ENCODE results near the gene PRDM16. TPM values are rescaled to one million over a fixed set of nuclear protein-coding genes. Genes with fewer than 3 reads are reported as not detected.

The PRDM16 gene
- polyA plus RNA-seq, 2 of the 4 experiments (the other 2 are of a cell fraction): 0.03 to 0.35 TPM

DNA sequence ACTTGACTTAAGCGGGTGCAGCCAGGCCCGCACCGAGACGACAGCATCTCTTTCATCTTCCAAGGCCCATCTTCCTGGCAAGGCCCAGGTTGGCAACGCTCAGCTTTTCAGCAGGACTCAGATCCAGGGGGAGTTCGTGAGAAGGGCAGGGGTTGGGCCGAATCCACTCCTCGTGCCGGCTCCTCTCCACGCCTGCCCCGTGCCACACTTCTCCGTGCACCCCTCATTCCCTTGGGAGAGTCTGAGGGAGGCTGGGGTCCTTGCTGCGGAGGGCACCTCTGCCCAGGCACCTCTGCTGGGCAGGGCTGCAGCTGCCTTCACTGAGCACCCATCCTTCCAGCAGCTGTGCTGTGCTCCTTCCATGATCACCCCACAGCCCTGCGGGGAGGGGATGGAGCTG is 22.3 kb downstream of the PRDM16 start:
- POLR2A ChIA-PET: no interaction called here
- TF ChIP-seq ZFP36 (IDR thresholded peaks at IDR 0.05; ENCODE audit: borderline replicate concordance, partially characterized antibody): no peak
- no peak for TF ChIP-seq GATA3 (IDR thresholded peaks at IDR 0.05; ENCODE audit: borderline replicate concordance)
- TF ChIP-seq HEYL (CRISPR knock-in tag; IDR thresholded peaks at IDR 0.05): no peak
- TF ChIP-seq, protein P1, sequence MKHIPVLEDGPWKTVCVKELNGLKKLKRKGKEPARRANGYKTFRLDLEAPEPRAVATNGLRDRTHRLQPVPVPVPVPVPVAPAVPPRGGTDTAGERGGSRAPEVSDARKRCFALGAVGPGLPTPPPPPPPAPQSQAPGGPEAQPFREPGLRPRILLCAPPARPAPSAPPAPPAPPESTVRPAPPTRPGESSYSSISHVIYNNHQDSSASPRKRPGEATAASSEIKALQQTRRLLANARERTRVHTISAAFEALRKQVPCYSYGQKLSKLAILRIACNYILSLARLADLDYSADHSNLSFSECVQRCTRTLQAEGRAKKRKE (CRISPR knock-in tag; IDR thresholded peaks at IDR 0.05; ENCODE audit: low read depth): no peak
- no peak for TF ChIP-seq JUN (IDR thresholded peaks at IDR 0.05)
- TF ChIP-seq CHD2 (IDR thresholded peaks at IDR 0.05; ENCODE audit: low read length, partially characterized antibody): no peak
- TF ChIP-seq KDM1A (IDR thresholded peaks at IDR 0.05; ENCODE audit: low read depth): no peak
- no peak for TF ChIP-seq HDAC2 (IDR thresholded peaks at IDR 0.05)
- TF ChIP-seq BHLHE40 (IDR thresholded peaks at IDR 0.05; ENCODE audit: low read depth, low read length): no peak
- no peak for TF ChIP-seq MAFK (IDR thresholded peaks at IDR 0.05; ENCODE audit: partially characterized antibody)
- TF ChIP-seq NR3C1 (IDR thresholded peaks at IDR 0.05): no peak
- no peak for TF ChIP-seq TP53 (CRISPR knock-in tag; IDR thresholded peaks at IDR 0.05)
- no peak for TF ChIP-seq HOXA7 (CRISPR knock-in tag; IDR thresholded peaks at IDR 0.05)
- TF ChIP-seq PBX3 (IDR thresholded peaks at IDR 0.05): no peak
- TF ChIP-seq FOXS1 (CRISPR knock-in tag; IDR thresholded peaks at IDR 0.05): no peak
- no peak for TF ChIP-seq RNF2 (IDR thresholded peaks at IDR 0.05; ENCODE audit: borderline replicate concordance, low read depth)
- no peak for TF ChIP-seq POLR2A (IDR thresholded peaks at IDR 0.05; ENCODE audit: low read length)
- TF ChIP-seq, protein P2, sequence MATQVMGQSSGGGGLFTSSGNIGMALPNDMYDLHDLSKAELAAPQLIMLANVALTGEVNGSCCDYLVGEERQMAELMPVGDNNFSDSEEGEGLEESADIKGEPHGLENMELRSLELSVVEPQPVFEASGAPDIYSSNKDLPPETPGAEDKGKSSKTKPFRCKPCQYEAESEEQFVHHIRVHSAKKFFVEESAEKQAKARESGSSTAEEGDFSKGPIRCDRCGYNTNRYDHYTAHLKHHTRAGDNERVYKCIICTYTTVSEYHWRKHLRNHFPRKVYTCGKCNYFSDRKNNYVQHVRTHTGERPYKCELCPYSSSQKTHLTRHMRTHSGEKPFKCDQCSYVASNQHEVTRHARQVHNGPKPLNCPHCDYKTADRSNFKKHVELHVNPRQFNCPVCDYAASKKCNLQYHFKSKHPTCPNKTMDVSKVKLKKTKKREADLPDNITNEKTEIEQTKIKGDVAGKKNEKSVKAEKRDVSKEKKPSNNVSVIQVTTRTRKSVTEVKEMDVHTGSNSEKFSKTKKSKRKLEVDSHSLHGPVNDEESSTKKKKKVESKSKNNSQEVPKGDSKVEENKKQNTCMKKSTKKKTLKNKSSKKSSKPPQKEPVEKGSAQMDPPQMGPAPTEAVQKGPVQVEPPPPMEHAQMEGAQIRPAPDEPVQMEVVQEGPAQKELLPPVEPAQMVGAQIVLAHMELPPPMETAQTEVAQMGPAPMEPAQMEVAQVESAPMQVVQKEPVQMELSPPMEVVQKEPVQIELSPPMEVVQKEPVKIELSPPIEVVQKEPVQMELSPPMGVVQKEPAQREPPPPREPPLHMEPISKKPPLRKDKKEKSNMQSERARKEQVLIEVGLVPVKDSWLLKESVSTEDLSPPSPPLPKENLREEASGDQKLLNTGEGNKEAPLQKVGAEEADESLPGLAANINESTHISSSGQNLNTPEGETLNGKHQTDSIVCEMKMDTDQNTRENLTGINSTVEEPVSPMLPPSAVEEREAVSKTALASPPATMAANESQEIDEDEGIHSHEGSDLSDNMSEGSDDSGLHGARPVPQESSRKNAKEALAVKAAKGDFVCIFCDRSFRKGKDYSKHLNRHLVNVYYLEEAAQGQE (IDR thresholded peaks at IDR 0.05): no peak
- TF ChIP-seq, protein P3, sequence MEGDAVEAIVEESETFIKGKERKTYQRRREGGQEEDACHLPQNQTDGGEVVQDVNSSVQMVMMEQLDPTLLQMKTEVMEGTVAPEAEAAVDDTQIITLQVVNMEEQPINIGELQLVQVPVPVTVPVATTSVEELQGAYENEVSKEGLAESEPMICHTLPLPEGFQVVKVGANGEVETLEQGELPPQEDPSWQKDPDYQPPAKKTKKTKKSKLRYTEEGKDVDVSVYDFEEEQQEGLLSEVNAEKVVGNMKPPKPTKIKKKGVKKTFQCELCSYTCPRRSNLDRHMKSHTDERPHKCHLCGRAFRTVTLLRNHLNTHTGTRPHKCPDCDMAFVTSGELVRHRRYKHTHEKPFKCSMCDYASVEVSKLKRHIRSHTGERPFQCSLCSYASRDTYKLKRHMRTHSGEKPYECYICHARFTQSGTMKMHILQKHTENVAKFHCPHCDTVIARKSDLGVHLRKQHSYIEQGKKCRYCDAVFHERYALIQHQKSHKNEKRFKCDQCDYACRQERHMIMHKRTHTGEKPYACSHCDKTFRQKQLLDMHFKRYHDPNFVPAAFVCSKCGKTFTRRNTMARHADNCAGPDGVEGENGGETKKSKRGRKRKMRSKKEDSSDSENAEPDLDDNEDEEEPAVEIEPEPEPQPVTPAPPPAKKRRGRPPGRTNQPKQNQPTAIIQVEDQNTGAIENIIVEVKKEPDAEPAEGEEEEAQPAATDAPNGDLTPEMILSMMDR (IDR thresholded peaks at IDR 0.05): no peak
- FAIRE-seq: no peak
- no peaks in the 10 kb centered on the region for H3K9me3 ChIP-seq
- H3K4me1 ChIP-seq: no peaks in the 10 kb centered on the region
- no CpG with 5 or more reads among the region's 14 CpGs for WGBS (ENCODE audit: missing lambda C conversion rate)
- no peak for ATAC-seq
- H3K4me3 ChIP-seq: no peak overlapping the region
- no peak overlapping the region for H3K4me2 ChIP-seq
- no peak for DNase-seq (ENCODE audit: low read depth in 1 of 2, low spot score in 1 of 2)
- CTCF ChIA-PET: no interaction called here
- H3K27ac ChIP-seq: no peak overlapping the region

DNA sequence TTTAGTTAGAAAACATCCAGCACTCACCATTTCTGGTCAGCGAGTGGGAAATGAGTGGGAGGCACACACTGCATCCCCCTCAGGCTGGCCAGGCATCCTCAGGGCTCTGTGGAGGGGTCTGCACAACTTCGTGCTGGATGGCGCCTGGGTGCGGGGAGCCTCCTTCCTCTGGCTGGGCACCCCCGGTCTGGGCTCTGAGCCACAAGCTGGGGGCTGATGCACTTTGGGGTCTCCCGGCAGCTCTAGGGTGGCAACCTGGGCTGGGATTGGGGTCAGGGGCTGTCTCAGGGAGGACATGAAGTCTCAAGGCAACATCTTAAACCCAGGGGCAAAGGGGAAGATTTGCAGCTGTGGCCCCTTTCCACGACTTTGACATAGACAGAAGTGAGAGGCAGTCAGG is 23.5 kb downstream of the PRDM16 start:
- ATAC-seq (no peak), FAIRE-seq (no peak), DNase-seq (ENCODE audit: low read depth in 1 of 2, low spot score in 1 of 2) (no peak)
- CTCF ChIA-PET: no interaction called here
- Histone ChIP-seq H3K4me2 (no peak overlapping the region), H3K9me3 (no peaks in the 10 kb centered on the region), H3K27ac (no peak overlapping the region), H3K4me3 (no peak overlapping the region), H3K4me1 (no peaks in the 10 kb centered on the region)
- 36% methylated on average over 3 of the region's 7 CpGs for WGBS (ENCODE audit: missing lambda C conversion rate)
- POLR2A ChIA-PET: no interaction called here
- TF ChIP-seq EP300 (IDR thresholded peaks at IDR 0.05) (no peak), RAD21 (conservative IDR thresholded peaks at IDR 0.05 in 1 of 2, IDR thresholded peaks at IDR 0.05 in 1 of 2) (no peak), KDM5A (IDR thresholded peaks at IDR 0.05) (no peak), PHF8 (IDR thresholded peaks at IDR 0.05; ENCODE audit: borderline replicate concordance, low read depth) (no peak), HOXB13 (CRISPR knock-in tag; IDR thresholded peaks at IDR 0.05; ENCODE audit: low read depth) (no peak), CBX2 (IDR thresholded peaks at IDR 0.05; ENCODE audit: borderline replicate concordance, low read depth) (no peak), HOXA7 (CRISPR knock-in tag; IDR thresholded peaks at IDR 0.05) (no peak), SREBF2 (IDR thresholded peaks at IDR 0.05) (no peak), PBX3 (IDR thresholded peaks at IDR 0.05) (no peak), ZFP36 (IDR thresholded peaks at IDR 0.05; ENCODE audit: borderline replicate concordance, partially characterized antibody) (no peak), ELK1 (IDR thresholded peaks at IDR 0.05; ENCODE audit: low read depth, low read length) (no peak), TP53 (CRISPR knock-in tag; IDR thresholded peaks at IDR 0.05) (no peak)
- TF ChIP-seq, protein P4, sequence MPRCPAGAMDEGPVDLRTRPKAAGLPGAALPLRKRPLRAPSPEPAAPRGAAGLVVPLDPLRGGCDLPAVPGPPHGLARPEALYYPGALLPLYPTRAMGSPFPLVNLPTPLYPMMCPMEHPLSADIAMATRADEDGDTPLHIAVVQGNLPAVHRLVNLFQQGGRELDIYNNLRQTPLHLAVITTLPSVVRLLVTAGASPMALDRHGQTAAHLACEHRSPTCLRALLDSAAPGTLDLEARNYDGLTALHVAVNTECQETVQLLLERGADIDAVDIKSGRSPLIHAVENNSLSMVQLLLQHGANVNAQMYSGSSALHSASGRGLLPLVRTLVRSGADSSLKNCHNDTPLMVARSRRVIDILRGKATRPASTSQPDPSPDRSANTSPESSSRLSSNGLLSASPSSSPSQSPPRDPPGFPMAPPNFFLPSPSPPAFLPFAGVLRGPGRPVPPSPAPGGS (IDR thresholded peaks at IDR 0.05): no peak

Measured in A549 (cell line).